KMS-11 (cell line): ENCODE results near the gene BCL7A.

Experiments
- H2AFZ ChIP-seq: fragments of 200-600 bp; sonication (generic); 2 replicates; pipeline ENCODE4 v1.6.1; 2016; ENCODE audit warnings: antibody characterized with exemption, mixed run types, low read depth
- H3K27ac ChIP-seq: fragments of 200-600 bp; sonication (generic); 2 replicates; pipeline ENCODE4 v1.6.1; 2016; ENCODE audit warnings: mild to moderate bottlenecking, mixed run types
- H3K27me3 ChIP-seq: fragments of 200-600 bp; sonication (generic); 2 replicates; pipeline ENCODE4 v1.6.1; 2017; ENCODE audit warnings: mild to moderate bottlenecking, low read depth, mixed run types, moderate library complexity; ENCODE audit not compliant: insufficient read depth
- H3K36me3 ChIP-seq: fragments of 200-600 bp; sonication (generic); 2 replicates; pipeline ENCODE4 v1.6.1; 2017; ENCODE audit warnings: mild to moderate bottlenecking, mixed run types; ENCODE audit not compliant: insufficient read depth
- H3K4me1 ChIP-seq: fragments of 200-600 bp; sonication (generic); 2 replicates; pipeline ENCODE4 v1.6.1; 2016; ENCODE audit warnings: mild to moderate bottlenecking, low read depth, mixed run types; ENCODE audit not compliant: poor library complexity, severe bottlenecking
- H3K4me2 ChIP-seq: fragments of 200-600 bp; sonication (generic); 2 replicates; pipeline ENCODE4 v1.7.0; 2016; ENCODE audit warnings: mild to moderate bottlenecking, mixed run types
- H3K4me3 ChIP-seq: fragments of 200-600 bp; sonication (generic); IDR thresholded peaks from 2 replicates; pipeline ENCODE4 v1.6.1; 2017; ENCODE audit warnings: low read depth, low read length, mixed read lengths; ENCODE audit not compliant: insufficient read depth
- H3K79me2 ChIP-seq: fragments of 200-600 bp; sonication (generic); 2 replicates; pipeline ENCODE4 v1.6.1; 2016; ENCODE audit warnings: low read depth, mixed run types; ENCODE audit not compliant: insufficient read depth
- H3K9ac ChIP-seq: fragments of 200-600 bp; sonication (generic); 2 replicates; pipeline ENCODE4 v1.6.1; 2016; ENCODE audit warnings: mild to moderate bottlenecking, mixed run types
- H4K20me1 ChIP-seq: fragments of 200-600 bp; sonication (generic); 2 replicates; pipeline ENCODE4 v1.6.1; 2016; ENCODE audit warnings: mild to moderate bottlenecking, mixed run types; ENCODE audit not compliant: insufficient read depth
- CTCF ChIP-seq: fragments of 200-600 bp; sonication (generic); conservative IDR thresholded peaks from 2 replicates; pipeline ENCODE4 v1.6.1; 2017; ENCODE audit warnings: low read depth, mild to moderate bottlenecking, antibody characterized with exemption, low read length, moderate library complexity, mixed read lengths

BCL7A gene

GRCh38 chr12:121980191-121980891, 41.3 kb upstream of the BCL7A start:
- Histone ChIP-seq H3K4me3 (no peak overlapping the region), H3K36me3 (no peaks in the 10 kb centered on the region), H2AFZ (no peak overlapping the region), H3K9ac (no peak overlapping the region), H3K27me3 (no peaks in the 10 kb centered on the region), H3K27ac (no peak overlapping the region), H3K79me2 (no peaks in the 10 kb centered on the region), H3K4me1 (no peaks in the 10 kb centered on the region), H4K20me1 (no peaks in the 10 kb centered on the region), H3K4me2 (no peak overlapping the region)
- no peak for TF ChIP-seq CTCF

GRCh38 chr12:121980892-121981272, 40.8 kb upstream of the BCL7A start:
- no peak overlapping the region for H3K27ac ChIP-seq
- no peak for TF ChIP-seq CTCF

GRCh38 chr12:121981456-121981855, 40.2 kb upstream of the BCL7A start:
- H3K27ac ChIP-seq: no peak overlapping the region
- no peak overlapping the region for H3K9ac ChIP-seq
- no peak for TF ChIP-seq CTCF
- H3K27me3 ChIP-seq: no peaks in the 10 kb centered on the region
- H2AFZ ChIP-seq: no peak overlapping the region
- no peaks in the 10 kb centered on the region for H3K36me3 ChIP-seq
- no peak overlapping the region for H3K4me2 ChIP-seq
- no peak overlapping the region for H3K4me3 ChIP-seq
- no peaks in the 10 kb centered on the region for H3K79me2 ChIP-seq
- no peaks in the 10 kb centered on the region for H4K20me1 ChIP-seq
- no peaks in the 10 kb centered on the region for H3K4me1 ChIP-seq

More at GRCh38 chr12:121980892-121981272, 40.8 kb upstream of the BCL7A start:
- H2AFZ ChIP-seq: no peak overlapping the region
- H3K4me2 ChIP-seq: no peak overlapping the region
- H3K79me2 ChIP-seq: no peaks in the 10 kb centered on the region
- no peaks in the 10 kb centered on the region for H4K20me1 ChIP-seq
- no peak overlapping the region for H3K4me3 ChIP-seq
- no peaks in the 10 kb centered on the region for H3K4me1 ChIP-seq
- H3K9ac ChIP-seq: no peak overlapping the region
- H3K36me3 ChIP-seq: no peaks in the 10 kb centered on the region
- H3K27me3 ChIP-seq: no peaks in the 10 kb centered on the region

GRCh38 chr12:121982950-121983349, 38.7 kb upstream of the BCL7A start:
- no peaks in the 10 kb centered on the region for H3K79me2 ChIP-seq
- H4K20me1 ChIP-seq: no peaks in the 10 kb centered on the region
- no peak overlapping the region for H3K9ac ChIP-seq
- no peak overlapping the region for H3K4me3 ChIP-seq
- H3K27me3 ChIP-seq: no peaks in the 10 kb centered on the region
- no peak for TF ChIP-seq CTCF
- H3K4me2 ChIP-seq: no peak overlapping the region
- H2AFZ ChIP-seq: no peak overlapping the region
- no peaks in the 10 kb centered on the region for H3K4me1 ChIP-seq
- no peak overlapping the region for H3K27ac ChIP-seq
- H3K36me3 ChIP-seq: no peaks in the 10 kb centered on the region
